Measurements from ENCODE around the gene MBD3L1. TPM values are rescaled to one million over a fixed set of nuclear protein-coding genes. Genes with fewer than 3 reads are reported as not detected.

MBD3L1 gene
- total and polyA plus RNA-seq, 9 donors = not detected

DNA sequence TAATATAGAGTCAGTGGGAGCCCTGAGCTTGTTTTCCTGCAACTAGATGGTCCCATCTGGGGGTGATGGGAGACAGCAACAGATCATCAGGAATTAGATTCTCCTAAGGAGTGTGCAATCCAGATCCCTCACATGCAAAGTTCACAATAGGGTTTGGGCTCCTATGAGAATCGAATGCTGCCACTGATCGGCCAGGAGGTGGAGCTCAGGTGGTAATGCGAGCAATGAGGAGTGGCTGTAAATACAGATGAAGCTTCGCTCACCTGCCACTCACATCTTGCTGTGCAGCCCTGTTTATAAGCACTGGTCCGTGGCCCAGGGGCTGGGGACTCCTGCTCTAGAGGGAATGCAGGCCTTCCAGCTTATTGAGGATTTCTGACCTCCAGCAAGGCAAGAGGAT lies 5.8 kb upstream of the MBD3L1 start:
- H3K4me1 ChIP-seq (ENCODE audit: insufficient read depth) = peaks cover under 1% of the 10 kb centered on the region
- TF ChIP-seq EP300 (IDR thresholded peaks at IDR 0.05) (no peak), POLR2A (IDR thresholded peaks at IDR 0.05) (no peak), CTCF (IDR thresholded peaks at IDR 0.05) (no peak)
- no peaks in the 10 kb centered on the region for H3K27me3 ChIP-seq
- H3K9me3 ChIP-seq = peaks cover 0 to 27% of the 10 kb centered on the region in 2 donors
- no peak for DNase-seq
- H3K36me3 ChIP-seq = peaks cover under 1% of the 10 kb centered on the region
- H3K27ac ChIP-seq = no peak overlapping the region
- H3K4me3 ChIP-seq = no peak overlapping the region
- 97 to 98% (median 98%) methylated on average over 5 of the region's 5 CpGs for whole genome bisulfite sequencing, 3 donors
- intact Hi-C loops (cut with DNase I) = no loop called here

GRCh38 chr19:8827277-8827676 lies 4.9 kb upstream of the MBD3L1 start:
- Histone ChIP-seq H3K27me3 (no peaks in the 10 kb centered on the region), H3K27ac (no peak overlapping the region), H3K4me3 (no peak overlapping the region), H3K36me3 (no peaks in the 10 kb centered on the region), H3K4me1 (ENCODE audit: insufficient read depth) (peaks cover 2% of the 10 kb centered on the region), H3K9me3 (peaks cover 0 to 19% of the 10 kb centered on the region in 2 donors)
- TF ChIP-seq EP300 (IDR thresholded peaks at IDR 0.05) = no peak
- no peak for TF ChIP-seq CTCF (IDR thresholded peaks at IDR 0.05)
- TF ChIP-seq POLR2A (IDR thresholded peaks at IDR 0.05) = no peak
- intact Hi-C loops (cut with DNase I) = no loop called here
- no peak for DNase-seq

DNA sequence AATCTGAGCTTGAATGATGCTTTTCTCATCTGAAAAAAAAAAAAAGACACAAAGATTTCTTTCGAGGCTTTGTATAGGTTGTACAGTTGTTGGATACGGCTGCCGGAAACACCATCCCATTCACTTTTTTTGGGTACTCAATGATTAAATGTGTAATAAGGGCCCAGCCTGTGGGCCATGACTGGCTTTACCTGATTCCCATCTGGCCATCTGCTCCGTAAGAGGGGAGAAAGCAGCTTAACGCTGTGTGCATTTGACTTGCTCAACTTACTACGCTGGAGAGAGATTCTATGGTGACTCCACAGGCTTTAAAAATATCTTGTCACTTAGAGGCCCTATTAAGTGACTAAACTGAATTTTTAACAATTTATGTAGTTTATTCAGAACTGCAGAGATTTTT lies 804 bp upstream of the MBD3L1 start:
- Histone ChIP-seq H3K27me3 (no peaks in the 10 kb centered on the region), H3K4me3 (peak overlapping the region; percentile 93), H3K27ac (peak overlapping the region in 1 of 2 donors; percentile 96), H3K4me1 (ENCODE audit: insufficient read depth) (peaks cover 2% of the 10 kb centered on the region), H3K36me3 (no peaks in the 10 kb centered on the region), H3K9me3 (no peaks in the 10 kb centered on the region)
- intact Hi-C loops (cut with DNase I) = loop anchor here in 1 of 4 donors (10.0 kb wide), 1 partner anchor 217 kb away; the partner anchor contains the start of gene ADAMTS10
- TF ChIP-seq CTCF (IDR thresholded peaks at IDR 0.05) = no peak
- WGBS, 3 donors = 34 to 46% (median 36%) methylated on average over 6 of the region's 6 CpGs
- DNase-seq = no peak

GRCh38 chr19:8831832-8832131 lies 395 bp upstream of the MBD3L1 start:
- WGBS, 3 donors = 0 to 1% (median 1%) methylated on average over 13 to 16 of the region's 16 CpGs
- H3K4me3 ChIP-seq = peak overlapping the region; percentile 93
- DNase-seq = no peak
- H3K27me3 ChIP-seq = no peaks in the 10 kb centered on the region
- TF ChIP-seq EP300 (IDR thresholded peaks at IDR 0.05) (no peak), CTCF (IDR thresholded peaks at IDR 0.05) (no peak), POLR2A (IDR thresholded peaks at IDR 0.05) (no peak)
- no peaks in the 10 kb centered on the region for H3K36me3 ChIP-seq
- peaks cover 2% of the 10 kb centered on the region for H3K4me1 ChIP-seq (ENCODE audit: insufficient read depth)
- peak overlapping the region; percentile 42 to 96 for H3K27ac ChIP-seq
- intact Hi-C loops (cut with DNase I) = loop anchor here in 1 of 4 donors (10.0 kb wide), 1 partner anchor 217 kb away; the partner anchor contains the start of gene ADAMTS10
- H3K9me3 ChIP-seq = no peaks in the 10 kb centered on the region

- no peaks in the 10 kb centered on the region for H3K36me3 ChIP-seq
- no peak for TF ChIP-seq CTCF (IDR thresholded peaks at IDR 0.05)
- TF ChIP-seq POLR2A (IDR thresholded peaks at IDR 0.05) = no peak
- TF ChIP-seq EP300 (IDR thresholded peaks at IDR 0.05) = no peak
- WGBS, 3 donors = 62 to 71% (median 66%) methylated on average over 2 of the region's 2 CpGs
- H3K4me1 ChIP-seq (ENCODE audit: insufficient read depth) = peaks cover 2% of the 10 kb centered on the region
- H3K27me3 ChIP-seq = no peaks in the 10 kb centered on the region
- intact Hi-C loops (cut with DNase I) = loop anchor here in 1 of 4 donors (10.0 kb wide), 1 partner anchor 221 kb away; the partner anchor contains the start of gene ADAMTS10
- no peaks in the 10 kb centered on the region for H3K9me3 ChIP-seq
- no peak for DNase-seq
- no peak overlapping the region for H3K27ac ChIP-seq
- no peak overlapping the region for H3K4me3 ChIP-seq
Measured at GRCh38 chr19:8835446-8835845, 3.3 kb downstream of the MBD3L1 start.
